ENCODE results near the gene TULP4. TPM values are rescaled to one million over a fixed set of nuclear protein-coding genes. Genes with fewer than 3 reads are reported as not detected.

TULP4 gene
- total RNA-seq, 1 experiment from 2014 or later = 64.6 TPM

GRCh38 chr6:158488065-158488464, 175.8 kb downstream of the TULP4 start:
- Mint-ChIP-seq H3K27me3 (ENCODE audit: low read depth) (no peaks in the 10 kb centered on the region), H3K36me3 (ENCODE audit: insufficient read depth in 1 of 3, low read depth in 3 of 3) (peaks cover 3 to 30% (median 9%) of the 10 kb centered on the region in 3 experiments; a peak in 3 of 7 replicates), H3K9me3 (no peaks in the 10 kb centered on the region), H3K4me3 (no peak overlapping the region), H3K27ac (0 out of 7 replicates have a peak overlapping the region, but pooled peaks of 1 of the 3 experiments have one; percentile 68), H3K4me1 (no peaks in the 10 kb centered on the region)
- WGBS (ENCODE audit: extremely low coverage, insufficient read length, low lambda C conversion rate) = no CpG with 5 or more reads among the region's 4 CpGs
- no peak overlapping the region for H2BK12ac ChIP-seq (ENCODE audit: insufficient read length, low read depth, low read length)
- H4K5ac ChIP-seq (ENCODE audit: insufficient read length, low read depth, low read length) = no peak overlapping the region
- H4K91ac ChIP-seq (ENCODE audit: insufficient read length, low read depth, low read length) = no peak overlapping the region
- no peaks in the 10 kb centered on the region for H3K27me3 ChIP-seq (ENCODE audit: insufficient read depth, low read length)
- no peak overlapping the region for H3K9ac ChIP-seq (ENCODE audit: extremely low read depth, insufficient read length, low read length)
- H3K79me2 ChIP-seq (ENCODE audit: insufficient read depth, low read length) = no peaks in the 10 kb centered on the region
- no peak overlapping the region for H4K8ac ChIP-seq (replicated peaks; ENCODE audit: insufficient read length, low read depth, low read length)
- H2BK20ac ChIP-seq (ENCODE audit: low read depth, low read length, poor library complexity, severe bottlenecking) = no peak overlapping the region
- H3K23me2 ChIP-seq (ENCODE audit: insufficient read length, low read depth, low read length, poor library complexity, severe bottlenecking) = no peaks in the 10 kb centered on the region
- no peak overlapping the region for H2BK15ac ChIP-seq (ENCODE audit: low read depth, low read length)
- H3K4ac ChIP-seq (ENCODE audit: low read depth, low read length) = no peak overlapping the region
- H3K23ac ChIP-seq (ENCODE audit: insufficient read length, low read depth, low read length) = no peak overlapping the region
- H2BK5ac ChIP-seq (ENCODE audit: insufficient read length, low read length) = no peak overlapping the region
- H3K14ac ChIP-seq (ENCODE audit: insufficient read depth, low read length) = no peak overlapping the region
- no peak overlapping the region for H2AFZ ChIP-seq (ENCODE audit: low read length)
- no peak overlapping the region for H3T11ph ChIP-seq (ENCODE audit: low read length)
- no peak overlapping the region for H3K56ac ChIP-seq (ENCODE audit: insufficient read length, low read depth, low read length)
- H3K79me1 ChIP-seq (ENCODE audit: insufficient read depth, low read depth, low read length, poor library complexity, severe bottlenecking) = no peaks in the 10 kb centered on the region
- H3K4me1 ChIP-seq (ENCODE audit: insufficient read depth, low read length) = no peaks in the 10 kb centered on the region
- no peaks in the 10 kb centered on the region for H3K9me3 ChIP-seq (ENCODE audit: control insufficient read depth, low read depth, low read length)
- no peak overlapping the region for H3K18ac ChIP-seq (ENCODE audit: insufficient read length, low read depth, low read length)
- no peak overlapping the region for H2BK120ac ChIP-seq (ENCODE audit: low read depth, low read length, poor library complexity, severe bottlenecking)
- no peaks in the 10 kb centered on the region for H4K20me1 ChIP-seq (ENCODE audit: control insufficient read depth, insufficient read depth, insufficient read length)
- no peak overlapping the region for H2AK5ac ChIP-seq (ENCODE audit: insufficient read length, low read length)
- TF ChIP-seq CTCF (conservative IDR thresholded peaks at IDR 0.05) = no peak
- DNase-seq = no peak
- no peak overlapping the region for H3K4me2 ChIP-seq (ENCODE audit: insufficient read depth, insufficient read length, low read length)
- no peak overlapping the region for H3K27ac ChIP-seq (ENCODE audit: insufficient read length, low read depth, low read length)

Measured in H9 (cell line).